ENCODE measurements around the gene ZNF148.

DNA sequence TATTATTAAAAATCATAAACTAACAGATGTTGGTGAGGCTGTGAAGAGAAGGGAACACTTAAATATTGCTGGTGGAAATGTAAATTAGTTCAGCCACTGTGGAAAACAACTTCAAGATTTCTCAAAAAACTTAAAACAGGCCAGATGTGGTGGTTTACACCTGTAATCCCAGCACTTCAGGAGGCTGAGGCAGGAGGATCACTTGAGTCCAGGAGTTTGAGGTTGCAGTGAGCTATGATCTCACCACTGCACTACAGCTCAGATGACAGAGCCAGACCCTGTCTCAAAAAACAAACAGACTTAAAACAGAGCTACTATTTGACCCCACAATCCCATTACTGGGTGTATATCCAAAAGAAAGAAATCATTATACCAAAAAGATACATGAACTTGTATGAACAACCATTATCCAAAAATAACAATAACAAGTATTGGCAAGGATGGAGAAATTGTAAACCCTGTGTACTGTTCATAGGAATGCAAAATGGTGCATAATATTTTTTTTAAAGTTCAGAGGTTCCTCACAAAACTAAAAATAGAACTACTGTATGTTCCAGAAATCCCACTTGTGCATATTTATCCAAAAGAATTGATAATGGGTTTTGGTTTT, 25.5 kb downstream of the ZNF148 start:
- TF ChIP-seq POLR2AphosphoS5 (IDR thresholded peaks at IDR 0.05; ENCODE audit: low read depth) (no peak), GABPA (IDR thresholded peaks at IDR 0.05; ENCODE audit: low read depth) (no peak), SPI1 (IDR thresholded peaks at IDR 0.05; ENCODE audit: borderline replicate concordance, low read depth) (no peak)
- TF ChIP-seq, protein P1, sequence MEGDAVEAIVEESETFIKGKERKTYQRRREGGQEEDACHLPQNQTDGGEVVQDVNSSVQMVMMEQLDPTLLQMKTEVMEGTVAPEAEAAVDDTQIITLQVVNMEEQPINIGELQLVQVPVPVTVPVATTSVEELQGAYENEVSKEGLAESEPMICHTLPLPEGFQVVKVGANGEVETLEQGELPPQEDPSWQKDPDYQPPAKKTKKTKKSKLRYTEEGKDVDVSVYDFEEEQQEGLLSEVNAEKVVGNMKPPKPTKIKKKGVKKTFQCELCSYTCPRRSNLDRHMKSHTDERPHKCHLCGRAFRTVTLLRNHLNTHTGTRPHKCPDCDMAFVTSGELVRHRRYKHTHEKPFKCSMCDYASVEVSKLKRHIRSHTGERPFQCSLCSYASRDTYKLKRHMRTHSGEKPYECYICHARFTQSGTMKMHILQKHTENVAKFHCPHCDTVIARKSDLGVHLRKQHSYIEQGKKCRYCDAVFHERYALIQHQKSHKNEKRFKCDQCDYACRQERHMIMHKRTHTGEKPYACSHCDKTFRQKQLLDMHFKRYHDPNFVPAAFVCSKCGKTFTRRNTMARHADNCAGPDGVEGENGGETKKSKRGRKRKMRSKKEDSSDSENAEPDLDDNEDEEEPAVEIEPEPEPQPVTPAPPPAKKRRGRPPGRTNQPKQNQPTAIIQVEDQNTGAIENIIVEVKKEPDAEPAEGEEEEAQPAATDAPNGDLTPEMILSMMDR (IDR thresholded peaks at IDR 0.05; ENCODE audit: insufficient read depth, low read length) = no peak
- TF ChIP-seq, protein P2, sequence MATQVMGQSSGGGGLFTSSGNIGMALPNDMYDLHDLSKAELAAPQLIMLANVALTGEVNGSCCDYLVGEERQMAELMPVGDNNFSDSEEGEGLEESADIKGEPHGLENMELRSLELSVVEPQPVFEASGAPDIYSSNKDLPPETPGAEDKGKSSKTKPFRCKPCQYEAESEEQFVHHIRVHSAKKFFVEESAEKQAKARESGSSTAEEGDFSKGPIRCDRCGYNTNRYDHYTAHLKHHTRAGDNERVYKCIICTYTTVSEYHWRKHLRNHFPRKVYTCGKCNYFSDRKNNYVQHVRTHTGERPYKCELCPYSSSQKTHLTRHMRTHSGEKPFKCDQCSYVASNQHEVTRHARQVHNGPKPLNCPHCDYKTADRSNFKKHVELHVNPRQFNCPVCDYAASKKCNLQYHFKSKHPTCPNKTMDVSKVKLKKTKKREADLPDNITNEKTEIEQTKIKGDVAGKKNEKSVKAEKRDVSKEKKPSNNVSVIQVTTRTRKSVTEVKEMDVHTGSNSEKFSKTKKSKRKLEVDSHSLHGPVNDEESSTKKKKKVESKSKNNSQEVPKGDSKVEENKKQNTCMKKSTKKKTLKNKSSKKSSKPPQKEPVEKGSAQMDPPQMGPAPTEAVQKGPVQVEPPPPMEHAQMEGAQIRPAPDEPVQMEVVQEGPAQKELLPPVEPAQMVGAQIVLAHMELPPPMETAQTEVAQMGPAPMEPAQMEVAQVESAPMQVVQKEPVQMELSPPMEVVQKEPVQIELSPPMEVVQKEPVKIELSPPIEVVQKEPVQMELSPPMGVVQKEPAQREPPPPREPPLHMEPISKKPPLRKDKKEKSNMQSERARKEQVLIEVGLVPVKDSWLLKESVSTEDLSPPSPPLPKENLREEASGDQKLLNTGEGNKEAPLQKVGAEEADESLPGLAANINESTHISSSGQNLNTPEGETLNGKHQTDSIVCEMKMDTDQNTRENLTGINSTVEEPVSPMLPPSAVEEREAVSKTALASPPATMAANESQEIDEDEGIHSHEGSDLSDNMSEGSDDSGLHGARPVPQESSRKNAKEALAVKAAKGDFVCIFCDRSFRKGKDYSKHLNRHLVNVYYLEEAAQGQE (IDR thresholded peaks at IDR 0.05; ENCODE audit: insufficient replicate concordance, low read depth) = no peak
